Activated T-cell treated with anti-CD3 and anti-CD28 coated beads, Interleukin-2, amount 50 U/mL, for 72 hours (primary cell): Measurements from ENCODE around the gene REC8. TPM values are rescaled to one million over a fixed set of nuclear protein-coding genes. Genes with fewer than 3 reads are reported as not detected.

ENCODE experiments used
- ATAC-seq, 2 donors: fragments of 150-1000 bp; cut with Tn5 transposase; replicated peaks in 1 of 2; 2 replicates each; pipeline ENCODE4 v1.10.0; 2021; ENCODE audit warnings: moderate library complexity in 2 of 2, mild to moderate bottlenecking in 1 of 2
- DNase-seq, 2 donors: peaks; one replicate each; pipeline ENCODE4 v3.0.0; 2021 to 2022; ENCODE audit warnings: mixed read lengths in 1 of 2
- H3K27ac Mint-ChIP-seq: one replicate; pipeline ENCODE4 v1.8.0; 2022; ENCODE audit warnings: mild to moderate bottlenecking, moderate library complexity, mixed read lengths
- H3K27me3 Mint-ChIP-seq: one replicate; pipeline ENCODE4 v1.8.0; 2022; ENCODE audit warnings: low read depth, mixed read lengths
- H3K36me3 Mint-ChIP-seq, 2 donors: one replicate each; pipeline ENCODE4 v1.8.0; 2022; ENCODE audit warnings: mixed read lengths in 2 of 2, mild to moderate bottlenecking in 1 of 2; ENCODE audit not compliant: insufficient read depth in 2 of 2
- H3K4me1 Mint-ChIP-seq: one replicate; pipeline ENCODE4 v1.8.0; 2022; ENCODE audit warnings: low read depth, mixed read lengths
- H3K4me3 Mint-ChIP-seq, 2 donors: one replicate each; pipeline ENCODE4 v1.8.0; 2022; ENCODE audit warnings: mild to moderate bottlenecking in 2 of 2, mixed read lengths in 2 of 2, moderate library complexity in 2 of 2
- H3K9me3 Mint-ChIP-seq, 2 donors: one replicate each; pipeline ENCODE4 v1.8.0; 2022; ENCODE audit warnings: mixed read lengths in 2 of 2
- total RNA-seq, 2 donors: library from RNA; stranded (reverse); gene quantifications; one replicate each; pipeline ENCODE4 v1.2.3, GENCODE V29; 2022

REC8 gene
- total RNA-seq, 2 donors from 2014 or later, result 48.0 to 57.9 TPM

DNA sequence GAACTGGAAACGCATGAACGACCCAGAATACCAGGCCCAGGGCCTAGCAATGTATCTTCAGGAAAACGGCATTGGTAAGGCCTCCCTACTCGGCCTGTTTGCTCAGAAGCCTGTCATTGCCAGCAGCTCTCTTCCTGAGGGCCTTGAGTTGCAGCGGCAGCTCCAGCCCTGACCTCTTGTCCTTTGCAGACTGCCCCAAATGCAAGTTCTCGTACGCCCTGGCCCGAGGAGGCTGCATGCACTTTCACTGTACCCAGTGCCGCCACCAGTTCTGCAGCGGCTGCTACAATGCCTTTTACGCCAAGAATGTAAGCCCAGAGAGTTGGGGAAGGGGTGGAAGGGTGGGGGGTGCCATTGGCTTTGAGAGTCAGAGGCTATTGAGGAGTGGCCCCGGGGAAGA lies 14.5 kb upstream of the REC8 start:
- Mint-ChIP-seq H3K27ac (no peak overlapping the region), H3K9me3 (no peaks in the 10 kb centered on the region)
- no peak for ATAC-seq

DNA sequence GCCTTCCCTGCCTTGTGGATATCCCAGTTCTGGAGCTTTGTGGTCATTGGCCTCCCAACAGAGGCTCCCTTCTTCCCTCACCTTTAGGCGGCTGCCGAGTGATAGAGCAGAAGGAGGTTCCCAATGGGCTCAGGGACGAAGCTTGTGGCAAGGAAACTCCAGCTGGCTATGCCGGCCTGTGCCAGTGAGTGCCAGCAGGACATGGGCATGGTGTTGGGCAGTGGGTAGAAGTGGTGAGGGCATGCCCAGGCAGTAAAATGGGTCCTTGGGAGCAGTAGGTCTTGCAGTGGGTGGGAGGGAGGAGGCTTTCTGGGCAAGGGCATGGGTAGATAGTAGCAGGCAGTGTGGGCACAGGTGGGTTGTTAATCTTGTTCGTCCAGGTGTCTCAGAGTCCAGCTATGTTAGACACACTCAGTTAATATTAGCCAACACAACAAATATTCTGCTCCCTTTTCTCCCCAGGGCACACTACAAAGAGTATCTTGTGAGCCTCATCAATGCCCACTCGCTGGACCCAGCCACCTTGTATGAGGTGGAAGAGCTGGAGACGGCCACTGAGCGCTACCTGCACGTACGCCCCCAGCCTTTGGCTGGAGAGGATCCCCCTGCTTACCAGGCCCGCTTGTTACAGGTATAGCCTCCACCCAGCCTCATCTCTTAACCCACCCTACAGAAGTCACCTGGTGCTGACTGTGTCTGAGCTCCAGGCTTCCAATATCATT lies 11.9 kb upstream of the REC8 start:
- peak overlapping the region; percentile 97 for H3K27ac Mint-ChIP-seq
- H3K4me3 Mint-ChIP-seq, result no peak overlapping the region
- H3K27me3 Mint-ChIP-seq, result no peaks in the 10 kb centered on the region
- ATAC-seq (no peak), DNase-seq (no peak)
- H3K9me3 Mint-ChIP-seq, result no peaks in the 10 kb centered on the region
- peaks cover 24 to 37% of the 10 kb centered on the region in 2 donors for H3K36me3 Mint-ChIP-seq
- peaks cover 48% of the 10 kb centered on the region for H3K4me1 Mint-ChIP-seq

More for the DNA sequence above, 14.5 kb upstream of the REC8 start:
- Mint-ChIP-seq H3K4me3 (no peak overlapping the region), H3K4me1 (peaks cover 25% of the 10 kb centered on the region), H3K36me3 (peaks cover 18% of the 10 kb centered on the region in 2 donors), H3K27me3 (no peaks in the 10 kb centered on the region)
- no peak for DNase-seq

DNA sequence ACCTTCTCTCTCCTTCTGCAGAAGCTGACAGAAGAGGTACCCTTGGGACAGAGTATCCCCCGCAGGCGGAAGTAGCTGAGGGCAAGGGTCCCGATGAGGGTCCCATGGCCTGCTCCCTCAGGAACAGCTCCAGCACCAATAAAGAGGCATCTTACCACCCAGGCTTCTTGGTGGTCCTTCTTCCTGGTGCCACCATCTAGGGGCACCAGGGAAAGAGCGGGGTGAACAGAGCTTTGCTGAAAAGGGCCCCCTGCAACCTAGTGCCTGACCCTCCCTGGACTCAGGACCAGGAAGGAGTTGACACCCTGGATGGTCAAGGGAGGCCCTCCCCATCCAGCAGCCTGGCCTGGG lies 11.4 kb upstream of the REC8 start:
- peaks cover 52% of the 10 kb centered on the region for H3K4me1 Mint-ChIP-seq
- ATAC-seq, result no peak
- H3K27me3 Mint-ChIP-seq, result no peaks in the 10 kb centered on the region
- H3K4me3 Mint-ChIP-seq, result peak overlapping the region in 1 of 2 donors; percentile 86
- DNase-seq, result no peak
- H3K9me3 Mint-ChIP-seq, result no peaks in the 10 kb centered on the region
- H3K27ac Mint-ChIP-seq, result peak overlapping the region; percentile 97
- peaks cover 23 to 41% of the 10 kb centered on the region in 2 donors for H3K36me3 Mint-ChIP-seq

DNA sequence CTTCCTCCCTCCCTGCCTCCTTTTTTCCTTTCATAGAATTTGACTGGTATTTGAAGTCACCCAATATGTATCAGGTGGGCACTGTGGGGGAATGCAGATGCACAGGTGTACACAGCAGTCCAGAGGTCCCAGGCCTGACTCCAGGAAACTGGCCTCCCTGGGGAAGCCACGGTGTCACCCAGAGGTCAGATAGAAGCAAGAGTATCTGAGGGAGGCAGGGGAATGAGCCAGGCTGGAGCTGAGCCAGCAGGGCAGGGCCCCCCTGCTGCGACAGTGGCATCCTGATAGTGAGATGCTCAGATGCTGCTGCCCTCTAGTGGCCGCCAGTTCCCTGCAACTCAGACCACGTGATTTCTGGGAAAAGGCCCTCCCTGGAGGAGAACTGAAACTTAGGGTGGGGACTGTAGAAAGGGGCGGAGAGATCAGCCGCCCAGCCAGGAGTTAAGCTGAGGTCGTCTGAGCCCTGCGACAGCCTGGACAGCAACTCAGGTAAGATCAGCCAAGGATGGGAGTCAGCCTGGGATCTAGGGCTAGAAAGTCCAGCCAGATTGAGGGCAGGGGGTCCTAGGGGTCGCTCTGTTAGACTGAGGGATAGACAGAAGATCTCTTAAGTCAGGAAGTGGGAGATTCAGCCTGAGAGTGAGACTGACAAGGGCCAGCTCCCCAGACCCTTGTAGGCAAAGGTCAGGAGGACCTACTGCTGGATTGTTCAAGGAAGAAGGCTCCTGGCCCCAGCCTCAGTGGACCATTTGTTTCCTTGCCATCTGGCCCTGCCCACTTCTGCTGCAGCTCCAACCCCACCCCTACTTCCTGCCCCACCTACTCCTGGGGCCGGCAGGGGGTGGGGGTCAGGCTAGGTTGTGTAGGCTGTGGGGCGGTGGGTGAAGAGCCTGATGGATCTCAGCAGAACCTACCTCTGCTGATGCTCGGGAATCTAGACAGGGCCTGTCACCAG lies 10.8 kb upstream of the REC8 start, which contains the start of gene IRF9:
TSS of gene IRF9 (plus strand) at position 416 of the 955 bp plus-strand sequence. CDS start 880 bp downstream, outside the sequence.
- H3K27me3 Mint-ChIP-seq, result no peaks in the 10 kb centered on the region
- peaks cover 23 to 42% of the 10 kb centered on the region in 2 donors for H3K36me3 Mint-ChIP-seq
- H3K27ac Mint-ChIP-seq, result peak within 1 kb of the TSS; percentile 97
- DNase-seq (peak; percentile 96 to 99), ATAC-seq (peak; percentile 87 to 88)
- no peaks in the 10 kb centered on the region for H3K9me3 Mint-ChIP-seq
- peaks cover 55% of the 10 kb centered on the region for H3K4me1 Mint-ChIP-seq
- H3K4me3 Mint-ChIP-seq, result peak within 1 kb of the TSS; percentile 83 to 86

DNA sequence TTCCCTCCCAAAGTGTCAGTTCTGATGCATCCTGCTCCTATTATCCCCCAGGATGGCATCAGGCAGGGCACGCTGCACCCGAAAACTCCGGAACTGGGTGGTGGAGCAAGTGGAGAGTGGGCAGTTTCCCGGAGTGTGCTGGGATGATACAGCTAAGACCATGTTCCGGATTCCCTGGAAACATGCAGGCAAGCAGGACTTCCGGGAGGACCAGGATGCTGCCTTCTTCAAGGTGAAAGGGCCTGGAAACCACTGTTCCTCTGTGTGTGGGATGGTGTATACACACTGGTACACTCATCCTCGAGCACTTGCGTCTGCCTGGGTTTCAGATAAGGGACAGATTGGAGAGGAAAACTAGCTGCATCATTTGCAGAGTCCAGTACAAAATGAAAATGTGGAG lies 9.8 kb upstream of the REC8 start:
- peaks cover 65% of the 10 kb centered on the region for H3K4me1 Mint-ChIP-seq
- no peaks in the 10 kb centered on the region for H3K9me3 Mint-ChIP-seq
- ATAC-seq, result peak in 1 of 2 donors; percentile 14
- peak overlapping the region; percentile 97 for H3K27ac Mint-ChIP-seq
- DNase-seq, result peak in 1 of 2 donors; percentile 33
- H3K27me3 Mint-ChIP-seq, result no peaks in the 10 kb centered on the region
- peak overlapping the region; percentile 83 to 86 for H3K4me3 Mint-ChIP-seq
- peaks cover 23 to 49% of the 10 kb centered on the region in 2 donors for H3K36me3 Mint-ChIP-seq

DNA sequence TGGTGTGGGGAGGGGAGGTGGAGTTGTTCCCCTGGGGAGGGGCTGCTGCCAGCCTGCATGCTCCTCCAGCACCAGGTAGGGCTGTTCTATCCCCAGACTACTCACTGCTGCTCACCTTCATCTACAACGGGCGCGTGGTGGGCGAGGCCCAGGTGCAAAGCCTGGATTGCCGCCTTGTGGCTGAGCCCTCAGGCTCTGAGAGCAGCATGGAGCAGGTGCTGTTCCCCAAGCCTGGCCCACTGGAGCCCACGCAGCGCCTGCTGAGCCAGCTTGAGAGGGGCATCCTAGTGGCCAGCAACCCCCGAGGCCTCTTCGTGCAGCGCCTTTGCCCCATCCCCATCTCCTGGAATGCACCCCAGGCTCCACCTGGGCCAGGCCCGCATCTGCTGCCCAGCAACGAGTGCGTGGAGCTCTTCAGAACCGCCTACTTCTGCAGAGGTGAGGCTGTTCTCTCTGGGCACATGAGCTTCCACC lies 7.3 kb upstream of the REC8 start:
- ATAC-seq, result no peak
- Mint-ChIP-seq H3K36me3 (peaks cover 31 to 58% of the 10 kb centered on the region in 2 donors), H3K4me1 (peaks cover 72% of the 10 kb centered on the region), H3K27me3 (no peaks in the 10 kb centered on the region), H3K4me3 (no peak overlapping the region), H3K27ac (peak overlapping the region; percentile 21), H3K9me3 (no peaks in the 10 kb centered on the region)
- DNase-seq, result no peak

DNA sequence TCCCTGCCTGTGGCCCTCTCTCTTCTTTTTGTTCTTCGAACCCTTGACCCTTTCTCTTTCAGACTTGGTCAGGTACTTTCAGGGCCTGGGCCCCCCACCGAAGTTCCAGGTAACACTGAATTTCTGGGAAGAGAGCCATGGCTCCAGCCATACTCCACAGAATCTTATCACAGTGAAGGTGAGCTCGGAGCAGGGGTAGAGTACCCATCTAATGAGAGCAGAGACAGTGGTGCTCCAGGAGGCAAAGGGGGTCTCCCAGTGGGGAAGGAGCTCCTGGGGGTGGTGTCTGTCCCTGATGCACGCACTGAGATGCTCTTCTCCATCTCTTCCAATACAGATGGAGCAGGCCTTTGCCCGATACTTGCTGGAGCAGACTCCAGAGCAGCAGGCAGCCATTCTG lies 6.1 kb upstream of the REC8 start:
- Mint-ChIP-seq H3K9me3 (no peaks in the 10 kb centered on the region), H3K4me1 (peaks cover 75% of the 10 kb centered on the region), H3K27ac (no peak overlapping the region)

DNA sequence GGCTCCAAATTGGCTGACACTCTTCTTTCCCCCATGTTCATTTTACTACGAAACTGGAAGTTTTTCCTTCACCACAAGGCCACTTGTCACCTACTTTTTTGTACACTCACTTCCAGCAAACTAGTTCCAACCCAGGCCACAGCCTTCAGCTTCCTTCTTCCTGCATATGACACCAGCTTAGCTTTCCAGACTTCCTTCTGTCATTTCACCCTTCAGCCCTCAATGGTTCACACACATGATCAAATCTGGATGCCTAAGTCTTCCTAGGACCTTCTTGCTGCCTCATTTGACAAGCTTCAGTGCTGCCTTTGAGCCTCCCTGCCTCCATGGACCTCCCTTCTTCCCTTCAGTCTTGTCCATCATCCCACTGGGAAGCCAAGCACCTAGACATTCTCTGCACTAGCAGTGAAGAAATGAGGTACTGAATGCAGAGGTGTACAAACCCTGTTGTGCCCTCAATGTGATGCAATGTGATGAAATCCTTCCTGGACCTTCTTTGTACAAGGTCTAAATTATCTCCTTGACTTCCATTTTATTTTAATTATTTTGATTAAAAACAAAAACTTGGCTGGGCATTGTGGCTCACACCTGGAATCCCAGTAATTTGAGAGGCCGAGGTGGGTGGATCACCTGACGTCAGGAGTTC lies 4.3 kb upstream of the REC8 start:
- no peaks in the 10 kb centered on the region for H3K9me3 Mint-ChIP-seq
- H3K36me3 Mint-ChIP-seq, result peaks cover 24 to 54% of the 10 kb centered on the region in 2 donors
- H3K4me1 Mint-ChIP-seq, result peaks cover 73% of the 10 kb centered on the region
- no peak for ATAC-seq
- no peaks in the 10 kb centered on the region for H3K27me3 Mint-ChIP-seq
- no peak overlapping the region for H3K4me3 Mint-ChIP-seq
- H3K27ac Mint-ChIP-seq, result peak overlapping the region; percentile 36
- no peak for DNase-seq

More for the DNA sequence above, 6.1 kb upstream of the REC8 start:
- no peaks in the 10 kb centered on the region for H3K27me3 Mint-ChIP-seq
- ATAC-seq (no peak), DNase-seq (no peak)
- H3K36me3 Mint-ChIP-seq, result peaks cover 32 to 63% of the 10 kb centered on the region in 2 donors
- no peak overlapping the region for H3K4me3 Mint-ChIP-seq

DNA sequence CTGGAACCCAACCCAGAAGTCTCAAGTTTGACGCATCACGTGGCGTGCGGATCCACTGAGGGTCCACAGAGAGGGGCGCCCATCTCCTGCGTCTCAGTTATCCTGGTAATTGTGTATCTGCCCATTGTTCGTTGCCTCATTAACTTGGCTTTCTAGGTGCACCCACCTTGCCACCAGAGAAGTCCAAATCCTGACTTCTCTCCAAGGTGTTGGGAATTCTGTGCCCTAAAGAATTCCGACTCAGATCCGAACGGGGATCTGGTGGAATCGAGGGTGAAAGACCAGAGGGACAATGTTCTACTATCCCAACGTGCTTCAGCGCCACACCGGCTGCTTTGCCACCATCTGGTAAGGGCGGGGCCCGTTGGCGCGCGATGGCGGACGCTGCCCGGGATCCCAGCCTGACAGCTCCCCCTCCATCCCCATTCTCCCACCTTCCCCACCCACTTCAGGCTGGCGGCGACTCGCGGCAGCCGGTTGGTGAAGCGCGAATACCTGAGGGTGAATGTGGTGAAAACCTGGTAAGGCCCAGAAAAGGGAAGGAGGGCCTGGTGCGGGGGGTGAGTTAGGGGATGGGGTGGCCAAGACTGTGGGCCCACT lies 481 bp downstream of the REC8 start:
- peaks cover 8 to 14% of the 10 kb centered on the region in 2 donors for H3K36me3 Mint-ChIP-seq
- no peaks in the 10 kb centered on the region for H3K9me3 Mint-ChIP-seq
- peaks cover 30% of the 10 kb centered on the region for H3K4me1 Mint-ChIP-seq
- peak overlapping the region; percentile 82 to 91 for H3K4me3 Mint-ChIP-seq
- H3K27me3 Mint-ChIP-seq, result no peaks in the 10 kb centered on the region
- ATAC-seq (no peak), DNase-seq (no peak)
- H3K27ac Mint-ChIP-seq, result no peak overlapping the region

DNA sequence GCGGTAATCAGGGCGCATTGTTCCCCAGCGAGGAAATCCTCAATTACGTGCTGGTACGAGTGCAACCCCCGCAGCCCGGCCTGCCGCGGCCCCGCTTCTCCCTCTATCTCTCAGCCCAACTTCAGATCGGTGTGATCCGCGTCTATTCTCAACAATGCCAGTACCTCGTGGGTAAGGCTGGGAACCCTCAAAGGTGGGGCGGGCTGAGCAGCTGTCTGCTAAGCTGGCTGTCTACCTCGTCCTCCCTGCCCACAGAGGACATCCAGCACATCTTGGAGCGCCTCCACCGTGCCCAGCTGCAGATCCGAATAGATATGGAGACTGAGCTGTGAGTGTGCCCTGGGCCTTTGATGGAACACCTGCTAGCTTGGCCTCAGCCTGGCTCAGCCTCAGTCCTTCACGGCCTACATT lies 996 bp downstream of the REC8 start:
- Mint-ChIP-seq H3K4me1 (peaks cover 25% of the 10 kb centered on the region), H3K36me3 (peaks cover 7 to 11% of the 10 kb centered on the region in 2 donors), H3K27ac (peak overlapping the region; percentile 91), H3K27me3 (no peaks in the 10 kb centered on the region), H3K4me3 (peak overlapping the region; percentile 63 to 91), H3K9me3 (no peaks in the 10 kb centered on the region)
- no peak for ATAC-seq
- DNase-seq, result no peak

DNA sequence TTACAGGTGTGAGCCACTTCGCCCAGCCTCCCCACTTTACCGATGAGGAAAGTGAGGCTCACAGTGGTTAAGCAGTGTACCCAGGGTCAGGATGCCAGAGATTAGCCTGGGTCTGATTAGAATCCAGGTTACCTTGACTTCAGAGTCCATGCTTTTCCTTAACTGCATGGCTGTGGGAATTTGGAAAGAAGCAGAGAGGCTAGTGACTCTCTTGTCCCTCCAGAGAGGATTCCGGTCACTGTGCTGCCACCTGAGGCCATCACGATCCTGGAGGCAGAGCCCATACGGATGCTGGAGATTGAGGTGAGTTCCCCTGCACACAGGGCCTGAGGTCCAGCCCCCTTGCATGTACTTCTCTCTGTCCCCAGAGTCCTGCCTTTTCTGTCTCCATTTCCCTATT lies 4.7 kb downstream of the REC8 start:
- no peak overlapping the region for H3K4me3 Mint-ChIP-seq
- peak overlapping the region; percentile 49 for H3K27ac Mint-ChIP-seq
- no peak for ATAC-seq
- no peaks in the 10 kb centered on the region for H3K27me3 Mint-ChIP-seq
- no peaks in the 10 kb centered on the region for H3K9me3 Mint-ChIP-seq
- peaks cover 6% of the 10 kb centered on the region for H3K4me1 Mint-ChIP-seq
- DNase-seq, result no peak
- peaks cover 0 to 4% of the 10 kb centered on the region in 2 donors for H3K36me3 Mint-ChIP-seq

DNA sequence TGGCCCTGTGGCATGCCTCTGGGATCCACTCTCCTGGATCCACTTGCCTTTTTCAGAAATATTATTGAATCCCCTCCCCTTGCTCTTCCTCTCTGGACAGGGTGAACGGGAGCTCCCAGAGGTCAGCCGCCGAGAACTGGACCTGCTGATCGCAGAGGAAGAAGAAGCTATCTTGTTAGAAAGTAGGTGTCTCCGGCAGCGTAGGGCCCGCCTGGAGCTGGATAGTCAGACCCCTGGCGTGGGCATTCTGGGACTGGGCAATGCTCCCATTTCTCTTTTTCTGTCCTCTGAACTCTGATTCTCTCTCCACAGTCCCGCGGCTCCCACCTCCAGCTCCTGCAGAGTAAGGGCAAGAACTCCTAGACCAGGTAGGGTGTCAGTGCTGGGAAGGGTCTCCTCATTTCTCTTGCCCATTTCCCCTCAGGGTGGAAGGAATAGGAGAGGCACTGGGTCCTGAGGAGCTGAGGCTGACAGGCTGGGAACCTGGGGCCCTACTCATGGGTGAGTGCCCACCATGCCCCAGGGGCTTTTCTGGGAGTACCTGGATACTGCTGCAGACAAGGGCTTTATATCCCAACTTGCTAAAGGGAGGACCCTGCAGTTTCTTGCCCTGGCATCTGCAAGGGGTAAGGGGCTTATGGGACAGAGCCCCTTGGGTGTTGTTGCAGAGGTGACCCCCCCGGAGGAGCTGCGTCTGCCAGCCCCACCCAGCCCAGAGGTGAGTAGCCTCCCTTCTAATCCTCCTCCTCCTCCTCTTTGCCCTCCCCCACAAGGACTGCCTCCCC lies 5.4 kb downstream of the REC8 start:
- H3K9me3 Mint-ChIP-seq, result no peaks in the 10 kb centered on the region
- H3K4me1 Mint-ChIP-seq, result no peaks in the 10 kb centered on the region
- no peak for ATAC-seq
- H3K36me3 Mint-ChIP-seq, result peaks cover 0 to 4% of the 10 kb centered on the region in 2 donors
- DNase-seq, result no peak
- H3K27me3 Mint-ChIP-seq, result no peaks in the 10 kb centered on the region
- H3K27ac Mint-ChIP-seq, result peak overlapping the region; percentile 49
- H3K4me3 Mint-ChIP-seq, result no peak overlapping the region
